Hematopoietic multipotent progenitor cell (in vitro differentiated cells): Measurements from ENCODE around the gene POLR1C. TPM values are rescaled to one million over a fixed set of nuclear protein-coding genes. Genes with fewer than 3 reads are reported as not detected.
"Not testable (repeated sequence)": the region's sequence is repeated elsewhere in the genome, so short reads cannot be mapped to it uniquely, and the experiment has no call there.

Experiments
- DNase-seq, 3 donors: peaks; one replicate each; pipeline ENCODE4 v3.0.0-alpha.2; 2011 to 2015; ENCODE audit warnings: low read depth in 2 of 3, low spot score in 2 of 3
- total RNA-seq: library from RNA; depleted of rRNA; stranded (reverse); fragments of >200 nt; gene quantifications from one replicate; pipeline ENCODE4 v1.2.3, GENCODE V29; 2012

The POLR1C gene
- total RNA-seq: 17.5 TPM

- peak; percentile 91 to 99 (median 97) for DNase-seq
Measured at GRCh38 chr6:43516697-43517504, at the start of gene POLR1C, which contains the start of gene YIPF3. Gene POLR1C, plus strand, starts transcription at chr6:43517089. Its CDS starts 21 bp downstream, at chr6:43517110. Gene YIPF3, minus strand, starts transcription at chr6:43516926. Its CDS starts 119 bp downstream, at chr6:43516807.

- DNase-seq: not testable (repeated sequence)
Measured at GRCh38 chr6:43467265-43467664, 49.6 kb upstream of the POLR1C start.

- DNase-seq: no peak
Measured at GRCh38 chr6:43467752-43468151, 49.1 kb upstream of the POLR1C start.

DNA sequence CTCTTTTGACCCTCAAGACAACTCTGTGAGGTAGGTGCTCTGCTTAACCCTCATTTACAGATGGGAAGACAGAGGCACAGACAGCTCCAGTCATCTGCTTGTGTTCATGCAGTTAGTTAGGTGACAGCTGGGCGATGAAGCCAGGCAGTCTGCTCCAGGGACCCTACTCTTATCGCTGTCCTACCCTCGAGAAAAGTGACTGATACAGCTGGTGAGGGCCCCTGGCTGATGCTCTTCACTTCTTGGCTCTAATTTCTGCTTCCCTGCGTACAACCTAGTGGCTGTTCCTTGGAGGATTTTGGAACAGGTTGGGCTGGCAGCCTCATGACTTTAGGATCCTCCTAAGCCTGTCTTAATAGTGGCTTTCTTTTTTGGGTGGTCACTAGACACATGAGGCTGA is 48.6 kb upstream of the POLR1C start:
- no peak for DNase-seq

GRCh38 chr6:43468748-43469681 is 47.9 kb upstream of the POLR1C start:
- DNase-seq: no peak

- DNase-seq: no peak
Measured at GRCh38 chr6:43469947-43470346, 46.9 kb upstream of the POLR1C start.

- no peak for DNase-seq
Measured at GRCh38 chr6:43471399-43471798, 45.5 kb upstream of the POLR1C start.

DNA sequence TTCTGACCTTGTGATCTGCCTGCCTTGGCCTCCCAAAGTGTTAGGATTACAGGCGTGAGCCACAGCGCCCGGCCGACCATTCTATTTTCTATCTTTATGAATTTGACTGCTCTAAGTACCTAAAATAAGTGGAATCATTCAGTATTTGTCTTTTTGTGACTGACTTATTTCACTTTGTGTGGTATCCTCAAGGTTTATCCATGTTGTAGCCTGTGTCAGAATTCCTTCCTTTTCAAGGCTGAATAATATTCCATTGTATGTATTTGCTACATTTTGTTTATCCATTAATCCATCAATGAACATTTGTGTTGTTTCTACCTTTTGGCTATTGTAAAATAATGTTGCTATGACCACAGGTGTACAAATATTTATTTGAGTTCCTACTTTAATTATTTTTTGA is 44.4 kb upstream of the POLR1C start:
- no peak for DNase-seq

GRCh38 chr6:43475516-43475915 is 41.4 kb upstream of the POLR1C start:
- no peak for DNase-seq

DNA sequence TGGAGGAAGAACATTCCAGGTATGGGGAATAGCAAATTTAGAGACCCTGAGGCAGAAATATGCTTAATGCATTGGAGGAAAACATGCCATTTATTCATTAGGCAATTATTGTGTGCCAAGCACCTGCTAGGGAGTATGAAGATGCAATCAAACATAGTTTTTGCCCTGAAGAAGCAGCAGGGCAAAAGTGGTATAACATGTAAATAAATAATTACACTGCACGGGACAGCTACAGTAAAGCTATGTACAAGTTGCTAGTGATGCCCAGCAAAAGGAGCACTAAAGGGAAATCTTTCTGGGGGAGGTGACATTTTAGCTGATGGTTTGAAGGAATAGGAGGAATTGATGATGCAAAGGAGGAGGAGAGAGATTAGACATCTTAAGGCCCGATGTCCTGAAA is 40.1 kb upstream of the POLR1C start:
- peak in 2 of 3 donors; percentile 9 to 42 for DNase-seq

- DNase-seq: peak; percentile 86 to 94 (median 90)
Measured at GRCh38 chr6:43477235-43478007, 39.5 kb upstream of the POLR1C start, which contains the start of gene TJAP1. Gene TJAP1, plus strand, starts transcription at chr6:43477570. Its CDS starts 21,432 bp downstream, at chr6:43499002.

DNA sequence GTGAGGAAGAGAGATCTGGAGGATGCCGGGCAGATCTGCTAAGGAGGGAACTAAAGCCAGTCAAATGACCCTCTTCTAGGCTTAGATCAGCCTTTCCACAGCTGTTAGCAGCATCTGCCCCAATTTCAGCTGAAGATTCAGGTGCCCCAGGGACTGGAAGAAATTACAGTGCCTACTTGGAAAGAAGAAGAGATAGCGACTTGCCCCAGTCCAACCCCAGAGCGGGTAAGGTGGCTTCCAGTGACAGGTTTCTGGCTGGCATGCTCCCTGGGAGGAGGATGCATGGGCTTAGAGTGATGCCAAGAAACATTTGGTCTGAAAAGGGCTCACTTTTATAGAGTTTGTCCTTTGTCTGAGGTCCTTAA is 38.9 kb upstream of the POLR1C start:
- DNase-seq: no peak

DNA sequence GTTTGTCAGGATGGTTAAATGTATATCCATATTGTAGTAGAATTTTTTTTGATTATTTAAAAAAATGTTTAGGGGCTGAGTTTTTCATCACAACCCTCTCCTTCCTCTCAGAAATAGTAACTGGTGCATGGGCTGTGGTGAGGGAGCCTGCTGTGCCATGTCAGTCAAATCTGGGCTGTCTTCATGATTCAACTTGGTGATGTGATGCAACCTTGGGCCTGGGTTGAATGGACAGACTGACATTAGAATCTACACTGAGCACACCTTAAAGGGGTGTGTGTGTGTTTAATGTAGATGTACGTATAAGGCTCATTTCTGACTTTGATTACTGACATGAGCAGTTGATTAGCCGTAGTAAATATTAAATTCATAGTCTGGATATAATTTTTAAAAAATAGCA is 35.8 kb upstream of the POLR1C start:
- no peak for DNase-seq

- no peak for DNase-seq
Measured at GRCh38 chr6:43481591-43482236, 35.2 kb upstream of the POLR1C start.

DNA sequence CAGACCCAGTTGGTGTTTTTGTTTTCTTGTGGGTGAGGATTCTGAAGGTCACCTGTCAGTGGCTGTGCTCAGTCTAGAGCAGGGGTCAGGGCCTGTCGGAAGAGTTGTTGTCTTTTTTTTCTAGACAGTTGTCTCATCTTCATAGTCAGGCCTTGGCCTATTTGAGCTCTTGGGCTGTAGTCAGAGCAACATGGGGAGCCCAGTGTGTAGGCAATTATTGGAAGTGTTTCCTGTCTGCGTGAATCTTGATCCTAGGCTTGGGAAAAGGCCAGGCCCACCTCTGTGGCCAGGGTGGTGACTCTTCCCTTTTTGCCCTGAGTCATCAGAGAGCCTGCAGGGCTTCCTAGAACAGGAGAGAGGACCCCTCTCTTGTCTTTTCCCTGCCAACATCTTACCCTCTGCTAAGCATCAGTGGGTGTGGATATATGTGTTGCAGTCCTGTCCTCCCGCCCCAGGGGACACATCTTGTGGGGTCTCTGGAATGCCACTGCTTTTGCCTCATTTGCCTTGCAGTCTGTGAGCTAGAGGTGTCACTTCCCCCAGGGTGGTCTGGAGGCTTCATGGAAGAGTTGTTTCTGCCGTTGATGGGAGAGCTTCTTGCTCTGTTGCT is 28.1 kb upstream of the POLR1C start:
- DNase-seq: no peak

DNA sequence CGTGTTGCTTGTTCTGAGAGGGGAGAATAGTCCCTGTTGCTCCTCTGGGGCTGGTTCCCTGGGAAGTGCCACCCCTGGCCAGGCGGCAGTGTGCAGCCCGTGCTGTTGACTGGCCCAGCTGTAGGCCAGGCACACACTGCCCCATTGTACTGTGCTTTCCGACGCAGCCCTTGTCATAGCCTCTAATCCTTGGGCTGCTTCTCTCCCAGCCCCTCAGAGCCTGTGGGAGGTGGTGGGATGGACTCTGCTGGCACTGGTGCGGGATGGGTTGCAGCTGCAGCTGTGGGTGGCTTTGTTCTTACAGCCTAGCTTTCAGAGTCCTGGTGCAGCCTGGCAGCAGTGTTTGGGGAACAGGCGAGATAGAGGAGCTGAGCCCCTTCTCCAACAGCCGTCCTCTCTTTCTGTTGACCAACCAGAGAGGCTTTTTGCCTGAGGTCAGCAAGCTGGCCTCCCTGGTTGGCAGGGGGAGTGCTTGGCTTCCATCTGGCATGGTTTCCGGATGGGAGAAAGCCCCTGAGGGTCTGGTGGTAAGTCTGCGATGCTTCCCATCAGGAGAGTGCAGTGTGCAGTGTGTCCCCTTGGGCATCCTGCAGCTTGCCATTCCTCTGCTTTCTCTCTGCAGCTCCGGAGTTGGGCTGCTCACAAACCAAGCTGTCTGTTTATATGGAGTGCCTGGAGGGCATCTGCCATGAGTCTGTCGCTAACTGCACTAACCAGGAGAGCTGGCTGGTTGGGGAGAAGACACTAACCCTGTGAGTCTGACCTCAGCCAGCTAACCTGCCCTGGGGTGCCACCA is 27.4 kb upstream of the POLR1C start:
- no peak for DNase-seq

- no peak for DNase-seq
Measured at GRCh38 chr6:43490523-43490939, 26.4 kb upstream of the POLR1C start.

GRCh38 chr6:43491750-43492661 is 24.9 kb upstream of the POLR1C start:
- no peak for DNase-seq
